ENCODE results near the gene AGAP6. TPM values are rescaled to one million over a fixed set of nuclear protein-coding genes. Genes with fewer than 3 reads are reported as not detected.
"Not testable (repeated sequence)": the region's sequence is repeated elsewhere in the genome, so short reads cannot be mapped to it uniquely, and the experiment has no call there.

AGAP6 gene
- total RNA-seq (10 to 100 TPM; 18.5 to 18.6 TPM), total RNA-seq (1.7 to 2.1 reads per million in 2 donors)

DNA sequence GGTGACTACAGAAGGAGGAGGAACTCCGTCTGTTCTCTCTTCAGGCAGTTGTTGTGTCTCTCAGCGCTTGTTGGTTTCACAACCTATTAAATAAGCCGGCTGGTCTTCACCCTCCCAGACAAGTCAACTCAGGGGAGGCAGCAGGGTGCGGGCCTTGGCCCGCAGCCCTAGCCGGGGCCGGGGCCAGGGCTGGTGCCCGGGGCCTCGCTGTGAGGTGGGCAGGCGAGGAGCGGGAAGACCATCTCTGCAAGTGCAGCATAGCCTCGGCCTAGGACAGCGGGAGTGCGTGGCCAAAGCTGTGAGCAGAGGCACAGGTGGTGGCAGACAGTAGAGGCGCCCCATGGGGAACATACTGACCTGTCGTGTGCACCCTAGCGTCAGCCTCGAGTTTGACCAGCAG is at the start of gene AGAP6:
Gene AGAP6, plus strand, starts transcription at position 31 of the 400 bp plus-strand sequence. Its CDS starts 310 bp downstream, at position 341.
- H3K9me3 ChIP-seq (ENCODE audit: control insufficient read depth, low read length, poor library complexity, severe bottlenecking); H3K27me3 Mint-ChIP-seq; H3K27ac Mint-ChIP-seq; ATAC-seq; DNase-seq; H3K36me3 Mint-ChIP-seq (ENCODE audit: low read depth); H3K4me3 Mint-ChIP-seq; H3K4me1 Mint-ChIP-seq: not testable (repeated sequence)

DNA sequence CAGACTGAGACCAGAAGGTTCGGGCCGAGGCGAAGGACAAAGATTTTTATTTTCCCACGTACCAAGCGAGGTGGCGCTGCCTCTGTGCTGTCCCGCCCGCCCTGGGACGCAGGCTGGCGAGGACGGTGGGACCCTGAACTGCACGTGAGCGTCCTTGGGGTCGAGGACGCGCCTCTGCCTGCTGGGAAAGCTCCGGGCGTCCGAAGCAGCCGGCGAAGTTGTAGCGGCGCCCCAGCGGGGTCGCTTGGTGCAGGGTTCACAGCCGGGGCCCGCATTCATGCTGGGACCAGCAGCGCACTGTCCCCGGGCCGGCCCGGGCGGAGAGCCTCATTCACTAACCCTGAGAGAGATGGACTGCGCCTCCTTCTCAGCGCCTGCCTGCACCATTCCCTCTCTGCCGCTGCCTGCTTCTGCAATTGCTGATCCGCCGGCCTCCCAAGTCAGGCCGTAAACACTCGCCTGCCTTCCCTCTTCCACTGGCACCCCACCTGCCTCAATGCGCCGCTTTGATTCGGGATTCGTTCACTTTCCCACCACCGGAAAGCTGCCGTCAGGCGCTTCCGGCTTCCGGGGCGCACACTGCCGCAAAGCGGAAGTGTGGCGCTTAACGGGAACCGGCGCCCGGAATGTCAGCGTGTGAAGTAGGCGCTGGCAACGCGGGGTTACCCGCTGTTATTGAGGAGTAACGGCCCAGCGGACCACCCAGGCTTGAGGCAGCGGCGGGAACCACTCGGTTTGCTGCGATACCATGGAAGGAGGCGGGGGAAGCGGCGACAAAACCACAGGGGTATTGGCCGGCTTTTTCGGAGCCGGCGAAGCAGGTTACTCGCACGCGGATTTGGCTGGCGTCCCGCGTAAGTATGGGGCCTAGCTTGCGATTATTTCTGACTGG is 46.5 kb upstream of the AGAP6 start, which contains the start of the genes PARG and TIMM23B:
Gene PARG, minus strand, starts transcription at position 581 of the 892 bp plus-strand sequence. Its CDS starts 302 bp downstream, at position 279.
Gene TIMM23B, plus strand, starts transcription at position 607 of the 892 bp plus-strand sequence. Its CDS starts 142 bp downstream, at position 749.
- Mint-ChIP-seq H3K4me1 (peaks cover 20% of the 10 kb centered on the region), H3K27ac (peak within 1 kb of the TSS; percentile 74), H3K4me3 (peak within 1 kb of the TSS; percentile 99)
- not testable (repeated sequence) for H3K9me3 ChIP-seq (ENCODE audit: control insufficient read depth, low read length, poor library complexity, severe bottlenecking); H3K36me3 Mint-ChIP-seq (ENCODE audit: low read depth); H3K27me3 Mint-ChIP-seq
- ATAC-seq = peak; percentile 88
- DNase-seq = peak; percentile 68 to 80 (median 75)

DNA sequence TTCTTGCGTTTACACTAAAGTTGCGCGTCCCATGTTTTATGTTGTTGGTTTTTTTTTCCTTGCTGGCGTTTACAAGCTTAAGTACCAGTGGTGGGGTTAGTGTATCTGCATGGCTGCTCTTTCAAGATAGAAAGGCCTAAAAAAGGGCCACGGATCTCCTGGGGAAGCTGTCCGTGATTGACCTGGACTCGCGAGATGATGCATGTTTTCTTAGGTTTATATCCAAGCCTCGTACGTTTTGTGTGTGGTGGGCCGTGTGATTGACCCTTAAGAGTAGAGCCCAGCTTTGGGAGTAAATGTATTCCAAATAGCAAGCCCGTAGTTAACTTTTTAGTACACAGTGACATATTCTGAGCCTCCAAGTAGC is 45.9 kb upstream of the AGAP6 start:
- Mint-ChIP-seq H3K4me1 (peaks cover 20% of the 10 kb centered on the region), H3K27ac (peak overlapping the region; percentile 74), H3K4me3 (peak overlapping the region; percentile 99)
- not testable (repeated sequence) for DNase-seq; H3K9me3 ChIP-seq (ENCODE audit: control insufficient read depth, low read length, poor library complexity, severe bottlenecking); H3K36me3 Mint-ChIP-seq (ENCODE audit: low read depth); H3K27me3 Mint-ChIP-seq
- peak; percentile 13 for ATAC-seq

DNA sequence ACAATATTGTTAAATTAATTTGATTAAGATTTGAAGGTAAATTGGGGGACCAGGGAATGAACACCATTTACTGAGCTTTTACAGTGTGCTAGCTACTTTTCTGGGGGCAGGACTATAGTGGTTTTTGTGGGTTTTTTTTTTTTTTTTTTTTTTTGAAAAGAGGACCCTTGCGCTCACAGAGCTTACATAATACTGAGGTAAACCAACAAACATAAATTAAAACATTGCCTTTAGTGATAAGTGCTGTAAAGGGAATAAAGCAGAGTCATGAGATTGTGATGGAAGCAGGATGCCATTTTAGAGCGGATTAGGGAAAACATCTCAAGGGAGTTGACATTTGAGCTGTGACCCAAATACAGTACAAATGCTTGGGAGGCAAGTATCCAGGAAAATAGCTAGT is 44.6 kb upstream of the AGAP6 start:
- ATAC-seq; DNase-seq; H3K9me3 ChIP-seq (ENCODE audit: control insufficient read depth, low read length, poor library complexity, severe bottlenecking); H3K27me3 Mint-ChIP-seq; H3K27ac Mint-ChIP-seq; H3K36me3 Mint-ChIP-seq (ENCODE audit: low read depth): not testable (repeated sequence)
- Mint-ChIP-seq H3K4me1 (peaks cover 17% of the 10 kb centered on the region), H3K4me3 (peak overlapping the region; percentile 55)

DNA sequence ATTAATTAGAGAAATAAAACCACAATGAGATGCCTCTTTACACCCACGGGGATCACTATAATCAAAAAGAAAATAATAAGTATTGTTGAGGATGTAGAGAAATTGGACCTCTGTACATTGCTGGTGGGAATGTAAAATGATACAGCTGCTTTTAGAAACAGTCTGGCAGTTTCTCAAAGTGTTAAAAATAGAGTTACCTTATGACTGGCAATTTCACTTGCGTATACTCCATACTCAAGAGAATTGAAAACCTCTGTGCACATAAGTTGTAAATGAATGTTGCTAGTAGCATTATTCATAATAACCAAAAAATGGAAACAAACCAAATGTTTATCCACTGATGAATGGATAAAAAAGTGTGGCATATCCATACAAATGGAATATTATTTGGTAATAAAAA is 40.1 kb upstream of the AGAP6 start:
- not testable (repeated sequence) for H3K27me3 Mint-ChIP-seq; H3K9me3 ChIP-seq (ENCODE audit: control insufficient read depth, low read length, poor library complexity, severe bottlenecking); H3K36me3 Mint-ChIP-seq (ENCODE audit: low read depth); H3K27ac Mint-ChIP-seq; H3K4me3 Mint-ChIP-seq; DNase-seq; ATAC-seq; H3K4me1 Mint-ChIP-seq

DNA sequence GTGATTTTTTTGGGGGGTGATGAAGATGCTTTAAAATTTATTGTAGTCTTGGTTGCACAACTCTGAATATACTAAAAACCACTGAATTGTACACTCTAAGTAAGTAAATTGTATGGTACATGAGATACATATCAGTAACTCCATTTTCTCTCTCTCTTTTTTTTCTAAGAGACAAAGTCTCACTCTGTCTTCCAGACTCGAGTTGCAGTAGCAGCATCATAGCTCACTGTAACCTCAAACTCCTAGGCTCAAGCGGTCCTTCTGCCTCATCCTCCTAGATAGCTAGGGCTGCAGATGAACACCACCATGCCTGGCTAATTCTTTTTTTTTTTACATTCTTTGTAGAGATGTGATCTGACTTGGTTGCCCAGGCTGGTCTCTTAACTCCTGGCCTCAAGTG is 39.5 kb upstream of the AGAP6 start:
- not testable (repeated sequence) for H3K4me1 Mint-ChIP-seq; ATAC-seq; H3K4me3 Mint-ChIP-seq; DNase-seq; H3K36me3 Mint-ChIP-seq (ENCODE audit: low read depth); H3K9me3 ChIP-seq (ENCODE audit: control insufficient read depth, low read length, poor library complexity, severe bottlenecking); H3K27me3 Mint-ChIP-seq; H3K27ac Mint-ChIP-seq

DNA sequence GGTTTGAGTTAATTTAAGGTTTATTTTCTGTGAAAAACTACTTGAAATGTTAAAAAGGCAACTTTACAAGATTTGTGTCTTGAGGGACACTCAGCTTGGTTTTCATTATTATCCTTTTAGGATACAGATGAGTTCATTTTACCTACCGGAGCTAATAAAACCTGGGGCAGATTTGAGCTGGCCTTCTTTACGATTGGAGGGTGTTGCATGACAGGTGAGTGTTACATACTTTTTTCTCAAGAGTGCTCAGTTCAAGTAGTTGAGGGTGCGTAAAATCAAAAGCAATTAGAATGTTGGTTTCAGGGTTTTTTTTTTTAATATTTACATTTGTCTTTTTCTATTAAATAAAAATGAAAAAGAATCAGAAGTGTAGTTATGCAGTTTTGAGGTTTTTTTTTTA is 36.2 kb upstream of the AGAP6 start:
- not testable (repeated sequence) for DNase-seq; H3K4me3 Mint-ChIP-seq; H3K9me3 ChIP-seq (ENCODE audit: control insufficient read depth, low read length, poor library complexity, severe bottlenecking); H3K36me3 Mint-ChIP-seq (ENCODE audit: low read depth); H3K4me1 Mint-ChIP-seq; H3K27me3 Mint-ChIP-seq; H3K27ac Mint-ChIP-seq; ATAC-seq

DNA sequence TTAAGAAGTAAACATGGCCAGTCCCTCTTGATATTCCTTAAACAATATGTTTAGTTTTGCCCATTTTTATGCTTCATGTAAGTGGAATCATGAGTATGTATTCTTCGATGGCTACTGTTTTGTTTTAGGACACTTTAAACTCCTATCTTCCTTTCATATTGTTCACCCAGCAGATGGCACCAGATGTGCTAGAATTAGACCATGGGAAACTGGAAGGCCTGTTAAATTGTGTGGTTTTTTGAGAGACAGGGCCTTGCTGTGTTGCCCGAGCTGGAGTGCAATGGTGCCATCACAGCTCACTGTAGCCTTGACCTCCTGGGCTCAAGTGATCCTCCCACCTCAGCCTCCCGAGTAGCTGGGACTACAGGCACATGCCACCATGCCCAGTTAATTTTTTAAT is 35.1 kb upstream of the AGAP6 start:
- not testable (repeated sequence) for ATAC-seq; H3K4me1 Mint-ChIP-seq; H3K36me3 Mint-ChIP-seq (ENCODE audit: low read depth); DNase-seq; H3K27me3 Mint-ChIP-seq; H3K4me3 Mint-ChIP-seq; H3K27ac Mint-ChIP-seq; H3K9me3 ChIP-seq (ENCODE audit: control insufficient read depth, low read length, poor library complexity, severe bottlenecking)

DNA sequence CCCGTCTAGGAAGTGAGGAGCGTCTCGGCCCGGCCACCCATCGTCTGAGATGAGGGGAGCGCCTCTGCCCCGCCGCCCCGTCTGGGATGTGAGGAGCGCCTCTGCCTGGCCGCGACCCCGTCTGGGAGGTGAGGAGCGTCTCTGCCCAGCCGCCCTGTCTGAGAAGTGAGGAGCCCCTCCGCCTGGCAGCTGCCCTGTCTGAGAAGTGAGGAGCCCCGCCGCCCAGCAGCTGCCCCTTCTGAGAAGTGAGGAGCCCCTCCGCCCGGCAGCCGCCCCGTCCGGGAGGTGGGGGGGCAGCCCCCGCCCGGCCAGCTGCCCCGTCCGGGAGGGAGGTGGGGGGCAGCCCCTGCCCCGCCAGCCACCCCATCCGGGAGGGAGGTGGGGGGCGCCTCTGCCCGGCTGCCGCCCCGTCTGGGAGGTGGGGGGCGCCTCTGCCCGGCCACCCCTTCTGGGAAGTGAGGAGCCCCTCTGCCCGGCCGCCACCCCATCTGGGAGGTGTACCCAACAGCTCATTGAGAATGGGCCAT is 17.8 kb upstream of the AGAP6 start:
- not testable (repeated sequence) for H3K4me1 Mint-ChIP-seq; H3K4me3 Mint-ChIP-seq; ATAC-seq; DNase-seq; H3K27ac Mint-ChIP-seq; H3K9me3 ChIP-seq (ENCODE audit: control insufficient read depth, low read length, poor library complexity, severe bottlenecking); H3K36me3 Mint-ChIP-seq (ENCODE audit: low read depth); H3K27me3 Mint-ChIP-seq

DNA sequence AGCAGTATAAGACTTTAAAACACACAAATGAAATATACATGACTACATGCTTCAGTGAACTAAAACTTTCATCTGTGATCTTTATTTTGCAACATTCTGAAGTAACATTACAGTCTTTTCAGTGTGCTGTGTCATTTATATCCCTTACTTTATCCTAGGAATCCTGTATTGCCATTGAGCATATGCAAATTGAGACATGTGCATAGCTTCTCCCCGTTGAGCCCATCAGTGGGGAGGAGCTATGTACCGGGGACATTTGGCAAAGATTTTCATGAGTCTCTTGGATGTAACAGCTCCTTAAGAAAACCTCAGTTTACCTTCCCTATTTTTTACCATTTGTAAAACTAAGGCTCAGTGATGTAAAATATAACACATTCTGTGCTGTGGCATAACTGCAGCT is 16.7 kb upstream of the AGAP6 start:
- not testable (repeated sequence) for H3K27me3 Mint-ChIP-seq; DNase-seq; ATAC-seq; H3K36me3 Mint-ChIP-seq (ENCODE audit: low read depth); H3K4me3 Mint-ChIP-seq; H3K4me1 Mint-ChIP-seq; H3K9me3 ChIP-seq (ENCODE audit: control insufficient read depth, low read length, poor library complexity, severe bottlenecking); H3K27ac Mint-ChIP-seq

DNA sequence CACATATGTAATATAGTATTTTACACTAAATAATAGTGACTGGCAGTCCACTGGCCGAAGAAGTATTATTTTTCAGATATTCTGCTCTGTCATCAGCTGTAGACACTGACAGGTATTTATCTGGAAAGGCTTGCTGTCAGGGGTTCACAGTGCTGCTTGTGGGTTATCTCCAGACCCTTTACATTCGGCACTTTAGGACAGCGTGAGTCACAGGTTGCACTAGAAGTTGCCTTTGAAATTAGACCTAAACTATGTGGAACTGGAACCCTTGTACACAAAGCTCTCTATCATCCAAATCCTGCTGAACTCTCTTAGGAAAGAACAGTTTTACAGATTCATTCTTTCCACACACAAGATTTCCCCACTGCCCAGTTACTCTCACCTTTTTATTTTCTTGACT is 16.1 kb upstream of the AGAP6 start:
- not testable (repeated sequence) for DNase-seq; H3K27me3 Mint-ChIP-seq; H3K27ac Mint-ChIP-seq; H3K4me3 Mint-ChIP-seq; H3K36me3 Mint-ChIP-seq (ENCODE audit: low read depth); H3K4me1 Mint-ChIP-seq; H3K9me3 ChIP-seq (ENCODE audit: control insufficient read depth, low read length, poor library complexity, severe bottlenecking); ATAC-seq

DNA sequence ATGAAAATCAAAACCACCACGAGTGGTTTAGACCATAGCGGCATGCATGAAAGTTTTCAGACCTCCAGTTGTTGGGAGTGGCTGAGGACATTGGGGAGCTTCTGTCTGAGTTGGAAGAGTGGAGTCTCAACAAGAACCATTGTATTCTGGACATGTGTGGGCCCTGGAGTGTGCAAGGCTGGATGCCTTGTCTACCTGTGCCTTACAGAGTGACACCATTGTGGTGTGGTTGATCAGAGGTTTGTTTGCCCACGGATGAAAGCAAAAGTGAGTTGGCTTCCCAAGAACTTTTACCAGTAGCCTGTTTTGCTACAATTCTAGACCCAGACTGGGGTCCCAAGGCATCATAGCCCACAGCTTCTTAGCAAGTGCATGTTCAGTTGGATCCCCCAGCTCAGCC is 10.4 kb upstream of the AGAP6 start:
- not testable (repeated sequence) for DNase-seq; ATAC-seq; H3K9me3 ChIP-seq (ENCODE audit: control insufficient read depth, low read length, poor library complexity, severe bottlenecking); H3K4me3 Mint-ChIP-seq; H3K36me3 Mint-ChIP-seq (ENCODE audit: low read depth); H3K27me3 Mint-ChIP-seq; H3K27ac Mint-ChIP-seq; H3K4me1 Mint-ChIP-seq

DNA sequence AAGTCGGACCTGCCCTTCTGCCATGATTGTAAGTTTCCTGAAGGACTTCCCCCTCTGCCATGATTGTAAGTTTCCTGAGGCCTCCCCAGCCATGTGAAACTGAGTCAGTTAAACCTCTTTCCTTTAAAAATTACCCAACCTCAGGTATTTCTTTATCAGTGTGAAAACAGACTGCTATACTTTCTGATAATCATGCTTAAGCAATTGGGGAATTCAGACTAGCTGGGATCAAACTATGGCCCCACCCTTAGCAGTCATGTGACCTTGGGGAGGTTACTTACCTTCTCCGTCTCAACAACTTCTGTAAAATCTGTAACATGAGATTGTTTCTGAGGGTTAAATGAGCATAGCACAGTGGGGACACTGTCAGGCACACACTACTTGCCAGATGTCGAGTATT is 999 bp upstream of the AGAP6 start:
- not testable (repeated sequence) for H3K4me1 Mint-ChIP-seq; DNase-seq; H3K27me3 Mint-ChIP-seq; ATAC-seq; H3K36me3 Mint-ChIP-seq (ENCODE audit: low read depth); H3K9me3 ChIP-seq (ENCODE audit: control insufficient read depth, low read length, poor library complexity, severe bottlenecking); H3K27ac Mint-ChIP-seq; H3K4me3 Mint-ChIP-seq

DNA sequence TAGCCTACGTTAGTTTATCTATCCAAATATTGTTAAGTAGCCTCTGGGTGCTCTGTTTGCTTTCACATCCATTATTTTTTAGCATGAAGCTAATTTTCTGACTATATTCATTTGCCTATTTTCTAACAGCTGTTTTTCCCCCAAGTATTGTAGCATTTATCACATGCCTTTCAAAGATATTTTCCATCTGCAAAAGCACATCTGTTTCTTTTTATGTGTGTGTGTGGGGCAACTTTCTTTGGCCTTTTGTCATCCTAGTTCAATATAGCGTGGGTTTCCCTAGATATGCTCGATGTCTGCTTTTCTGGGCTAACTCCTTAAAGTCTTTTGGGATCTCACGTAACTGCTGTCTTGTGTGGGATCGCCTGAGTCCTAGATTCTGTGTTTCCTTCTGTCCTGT is 7.1 kb downstream of the AGAP6 start:
- ATAC-seq; H3K36me3 Mint-ChIP-seq (ENCODE audit: low read depth); DNase-seq; H3K27me3 Mint-ChIP-seq; H3K27ac Mint-ChIP-seq; H3K4me3 Mint-ChIP-seq; H3K4me1 Mint-ChIP-seq; H3K9me3 ChIP-seq (ENCODE audit: control insufficient read depth, low read length, poor library complexity, severe bottlenecking): not testable (repeated sequence)

All from T-helper 17 cell (primary cell).